GM21381 (cell line): ENCODE results near the gene RMND5B.
"Not testable (repeated sequence)": the region's sequence is repeated elsewhere in the genome, so short reads cannot be mapped to it uniquely, and the experiment has no call there.

Experiments used
- ATAC-seq: cut with Tn5 transposase; IDR thresholded peaks from one replicate; pipeline ENCODE4 v1.9.1; 2021; ENCODE audit warnings: mild to moderate bottlenecking, moderate library complexity; ENCODE audit not compliant: unreplicated experiment

Gene RMND5B

GRCh38 chr5:178130576-178131445, at the start of gene RMND5B:
RMND5B (plus strand) TSS chr5:178131014; CDS start chr5:178138120, 7,106 bp downstream.
- ATAC-seq: peak; percentile 81

GRCh38 chr5:178081571-178082243, 49.1 kb upstream of the RMND5B start:
- no peak for ATAC-seq

- no peak for ATAC-seq
Measured at GRCh38 chr5:178083922-178084321, 46.9 kb upstream of the RMND5B start.

GRCh38 chr5:178085316-178085715, 45.5 kb upstream of the RMND5B start:
- no peak for ATAC-seq

- no peak for ATAC-seq
Measured at GRCh38 chr5:178086266-178086665, 44.5 kb upstream of the RMND5B start.

- ATAC-seq: not testable (repeated sequence)
Measured at GRCh38 chr5:178087199-178087598, 43.6 kb upstream of the RMND5B start.

GRCh38 chr5:178090856-178091255, 40.0 kb upstream of the RMND5B start:
- ATAC-seq: no peak

GRCh38 chr5:178093134-178093533, 37.7 kb upstream of the RMND5B start:
- ATAC-seq: no peak

GRCh38 chr5:178094345-178094744, 36.5 kb upstream of the RMND5B start:
- no peak for ATAC-seq

- no peak for ATAC-seq
Measured at GRCh38 chr5:178098685-178099084, 32.1 kb upstream of the RMND5B start.

GRCh38 chr5:178103612-178104011, 27.2 kb upstream of the RMND5B start:
- no peak for ATAC-seq

GRCh38 chr5:178104492-178104891, 26.3 kb upstream of the RMND5B start:
- ATAC-seq: no peak

- no peak for ATAC-seq
Measured at GRCh38 chr5:178106086-178106485, 24.7 kb upstream of the RMND5B start.

GRCh38 chr5:178106556-178107239, 24.1 kb upstream of the RMND5B start:
- no peak for ATAC-seq

- no peak for ATAC-seq
Measured at GRCh38 chr5:178107756-178108310, 23.0 kb upstream of the RMND5B start.

GRCh38 chr5:178108446-178108845, 22.4 kb upstream of the RMND5B start:
- ATAC-seq: no peak

GRCh38 chr5:178108966-178109365, 21.8 kb upstream of the RMND5B start:
- no peak for ATAC-seq

GRCh38 chr5:178110511-178110910, 20.3 kb upstream of the RMND5B start:
- ATAC-seq: no peak

GRCh38 chr5:178111925-178112324, 18.9 kb upstream of the RMND5B start:
- no peak for ATAC-seq

- no peak for ATAC-seq
Measured at GRCh38 chr5:178112545-178112944, 18.3 kb upstream of the RMND5B start.

GRCh38 chr5:178113141-178113787, 17.6 kb upstream of the RMND5B start, which contains the start of gene N4BP3:
N4BP3 (plus strand) TSS chr5:178113532; CDS start chr5:178119584, 6,052 bp downstream.
- peak; percentile 54 for ATAC-seq
